HG03103 (cell line): ENCODE results near the gene KRR1.
A peak's percentile ranks its signal among the peaks of the same experiment; 100 is the strongest.
"Not testable (repeated sequence)": the region's sequence is repeated elsewhere in the genome, so short reads cannot be mapped to it uniquely, and the experiment has no call there.

Experiments
- ATAC-seq: cut with Tn5 transposase; IDR thresholded peaks from one replicate; pipeline ENCODE4 v1.9.1; 2021; ENCODE audit warnings: low read depth; ENCODE audit not compliant: unreplicated experiment

The KRR1 gene

GRCh38 chr12:75479963-75480461, 31.4 kb downstream of the KRR1 start:
- peak; percentile 28 for ATAC-seq

- no peak for ATAC-seq
Measured at GRCh38 chr12:75478116-75478794, 33.2 kb downstream of the KRR1 start.

GRCh38 chr12:75477137-75477536, 34.3 kb downstream of the KRR1 start:
- no peak for ATAC-seq

- no peak for ATAC-seq
Measured at GRCh38 chr12:75476071-75476470, 35.3 kb downstream of the KRR1 start.

- ATAC-seq: no peak
Measured at GRCh38 chr12:75474116-75474515, 37.3 kb downstream of the KRR1 start.

- peak; percentile 87 for ATAC-seq
Measured at GRCh38 chr12:75471902-75472890, 39.2 kb downstream of the KRR1 start.

- no peak for ATAC-seq
Measured at GRCh38 chr12:75460204-75460603, 51.2 kb downstream of the KRR1 start.

GRCh38 chr12:75459755-75460154, 51.7 kb downstream of the KRR1 start:
- ATAC-seq: no peak

- ATAC-seq: not testable (repeated sequence)
Measured at GRCh38 chr12:75457866-75458265, 53.5 kb downstream of the KRR1 start.

GRCh38 chr12:75457191-75457590, 54.2 kb downstream of the KRR1 start:
- no peak for ATAC-seq

GRCh38 chr12:75455839-75456238, 55.6 kb downstream of the KRR1 start:
- ATAC-seq: no peak

- no peak for ATAC-seq
Measured at GRCh38 chr12:75452675-75453330, 58.6 kb downstream of the KRR1 start.

- ATAC-seq: no peak
Measured at GRCh38 chr12:75447691-75448393, 63.6 kb downstream of the KRR1 start.

- ATAC-seq: no peak
Measured at GRCh38 chr12:75446857-75447256, 64.6 kb downstream of the KRR1 start.

- not testable (repeated sequence) for ATAC-seq
Measured at GRCh38 chr12:75445137-75445507, 66.3 kb downstream of the KRR1 start.

- ATAC-seq: no peak
Measured at GRCh38 chr12:75444429-75445136, 66.8 kb downstream of the KRR1 start.

GRCh38 chr12:75443709-75444108, 67.7 kb downstream of the KRR1 start:
- ATAC-seq: no peak

- not testable (repeated sequence) for ATAC-seq
Measured at GRCh38 chr12:75442454-75442853, 69.0 kb downstream of the KRR1 start.

GRCh38 chr12:75441687-75442449, 69.5 kb downstream of the KRR1 start:
- not testable (repeated sequence) for ATAC-seq
